HepG2 (cell line): ENCODE data around the gene PATL2. TPM values are rescaled to one million over a fixed set of nuclear protein-coding genes. Genes with fewer than 3 reads are reported as not detected.
"Not testable (repeated sequence)": the region's sequence is repeated elsewhere in the genome, so short reads cannot be mapped to it uniquely, and the experiment has no call there.

Source experiments
- ATAC-seq: fragments of 200-7000 bp; cut with Tn5 transposase; 3 replicates; pipeline ENCODE4 v1.9.1; 2020; ENCODE audit warnings: mild to moderate bottlenecking, moderate library complexity
- BruUV-seq: library from RNA; stranded (reverse); fragments of 400-500 nt; replicated peaks from 2 replicates; lab custom pipeline; 2021; lab: Mats Ljungman, UMichigan
- CTCF ChIA-PET: fragments of 300-600 bp; formaldehyde crosslinking; extraction: SDS; loops from one replicate; lab custom pipeline; 2021; ENCODE audit warnings: low total read pairs, inconsistent platforms, low intra/inter-chr PET ratio; lab: Yijun Ruan, JAX
- POLR2A ChIA-PET: fragments of 350-600 bp; sonication (Branson Sonifier 250); formaldehyde crosslinking; loops from one replicate; lab custom pipeline; 2020; ENCODE audit warnings: antibody characterized with exemption, inconsistent platforms; lab: Yijun Ruan, JAX
- DNase-seq: peaks from one replicate; pipeline ENCODE4 v3.0.0-alpha.2; 2015; ENCODE audit warnings: low spot score
- FAIRE-seq: peaks from 3 replicates; lab custom pipeline; 2011; peaks lifted over from hg19 to GRCh38; lab: Jason Lieb, UNC
- H2AFZ ChIP-seq: one replicate; pipeline ENCODE4 v1.6.1; 2011; ENCODE audit warnings: low read length, inconsistent platforms
- H3K27ac ChIP-seq: fragments of 300-600 bp; 3 replicates; pipeline ENCODE4 v1.8.0; 2011; ENCODE audit warnings: mixed run types, mild to moderate bottlenecking, mixed read lengths, low read length, inconsistent platforms; ENCODE audit not compliant: insufficient read depth; ENCODE audit errors: extremely low read length
- H3K27me3 ChIP-seq, 2 experiments: fragments of 200-600 bp in 1 of 2; 2 replicates in 1 of 2; 3 replicates in 1 of 2; pipeline versions ENCODE4 v1.6.0 to v1.8.0; 2011; ENCODE audit warnings: low read length in 2 of 2, mild to moderate bottlenecking in 2 of 2, moderate library complexity in 2 of 2, inconsistent platforms in 1 of 2; ENCODE audit not compliant: insufficient read depth in 2 of 2, control insufficient read depth in 1 of 2
- H3K36me3 ChIP-seq, 2 experiments: fragments of 200-600 bp in 1 of 2; replicated peaks in 1 of 2; 2 replicates in 1 of 2; 3 replicates in 1 of 2; pipeline versions ENCODE4 v1.5.1 to v1.8.0; 2011; ENCODE audit warnings: low read length in 2 of 2, inconsistent platforms in 1 of 2; ENCODE audit not compliant: insufficient read depth in 2 of 2, control insufficient read depth in 1 of 2
- H3K4me1 ChIP-seq: 2 replicates; pipeline ENCODE4 v1.5.1; 2012; ENCODE audit warnings: low read length, inconsistent platforms; ENCODE audit not compliant: insufficient read depth
- H3K4me2 ChIP-seq: 2 replicates; pipeline ENCODE4 v1.6.0; 2011; ENCODE audit warnings: low read depth, low read length, inconsistent platforms
- H3K4me3 ChIP-seq, 3 experiments: fragments of 200-600 bp in 1 of 3; sonication (generic), shearing (Covaris generic) in 1 of 3; replicated peaks in 1 of 3; 2 replicates each; pipeline ENCODE4 v1.5.1; 2011 to 2016; ENCODE audit warnings: low read length in 3 of 3, inconsistent platforms in 2 of 3, low read depth in 2 of 3, mild to moderate bottlenecking in 2 of 3, control low read depth in 1 of 3, mixed read lengths in 1 of 3; ENCODE audit not compliant: insufficient read depth in 1 of 3
- H3K79me2 ChIP-seq: one replicate; pipeline ENCODE4 v1.6.1; 2011; ENCODE audit warnings: low read length, inconsistent platforms; ENCODE audit not compliant: insufficient read depth
- H3K9ac ChIP-seq: 2 replicates; pipeline ENCODE4 v1.6.0; 2011; ENCODE audit warnings: mild to moderate bottlenecking, low read depth, low read length, inconsistent platforms; ENCODE audit not compliant: insufficient read depth
- H3K9me3 ChIP-seq: 2 replicates; pipeline ENCODE4 v1.5.1; 2012; ENCODE audit warnings: mild to moderate bottlenecking, low read length
- H4K20me1 ChIP-seq: 2 replicates; pipeline ENCODE4 v1.6.0; 2011; ENCODE audit warnings: inconsistent platforms, mild to moderate bottlenecking, low read length, moderate library complexity; ENCODE audit not compliant: insufficient read depth
- AGO1 ChIP-seq: fragments of 200-400 bp; formaldehyde crosslinking; IDR thresholded peaks from 2 replicates; pipeline ENCODE4 v1.6.1; 2017; ENCODE audit warnings: mild to moderate bottlenecking, low read depth, low read length, moderate library complexity; ENCODE audit not compliant: poor library complexity, severe bottlenecking
- GABPB1 ChIP-seq: IDR thresholded peaks from 2 replicates; pipeline ENCODE4 v1.6.1; 2016; ENCODE audit warnings: mild to moderate bottlenecking, missing genetic modification reagents, moderate library complexity, missing compliant biosample characterization
- HOMEZ ChIP-seq: IDR thresholded peaks from 2 replicates; pipeline ENCODE4 v1.6.1; 2016; ENCODE audit warnings: low read depth
- PHF20 ChIP-seq: sonication (generic); formaldehyde crosslinking; IDR thresholded peaks from 2 replicates; pipeline ENCODE4 v1.5.0; 2020; ENCODE audit warnings: mild to moderate bottlenecking, missing genetic modification reagents
- SP4 ChIP-seq: sonication (generic); formaldehyde crosslinking; IDR thresholded peaks from 2 replicates; pipeline ENCODE4 v1.8.1; 2023; ENCODE audit warnings: mild to moderate bottlenecking, missing genetic modification reagents
- ZFP36L1 ChIP-seq: sonication (generic); formaldehyde crosslinking; IDR thresholded peaks from 2 replicates; pipeline ENCODE4 v1.8.0; 2022; ENCODE audit warnings: mild to moderate bottlenecking, missing genetic modification reagents, moderate library complexity
- ZNF24 ChIP-seq: fragments of 450-650 bp; IDR thresholded peaks from 2 replicates; pipeline ENCODE4 v1.6.1; 2017; ENCODE audit warnings: antibody characterized with exemption, mild to moderate bottlenecking
- ZNF589 ChIP-seq: sonication (generic); formaldehyde crosslinking; conservative IDR thresholded peaks from 2 replicates; pipeline ENCODE4 v1.8.0; 2022; ENCODE audit warnings: mild to moderate bottlenecking, moderate library complexity, missing genetic modification reagents
- ZSCAN22 ChIP-seq: sonication (generic); formaldehyde crosslinking; IDR thresholded peaks from 2 replicates; pipeline ENCODE4 v1.4.0; 2020; ENCODE audit warnings: mild to moderate bottlenecking, missing genetic modification reagents
- WGBS: methylation state at CpG from one replicate; pipeline ENCODE4 v1.1.6; 2017; ENCODE audit warnings: low lambda C conversion rate; 5-methylcytosine and 5-hydroxymethylcytosine counted together
- in situ Hi-C: cut with HindIII; loops from 2 replicates; pipeline ENCODE4 v1.10.0; 2017; ENCODE audit warnings: low pct_unique_long_range_greater_than_20kb; ENCODE audit not compliant: extremely low pct_ligation_motif_present
- intact Hi-C: fragments of 100-400 bp; cut with micrococcal nuclease; formaldehyde crosslinking; loops from one replicate; pipeline ENCODE4 v1.10.0; 2022; ENCODE audit not compliant: unreplicated experiment
- polyA plus RNA-seq, 8 experiments: library from polyadenylated mRNA; depleted of rRNA in 3 of 8; stranded (reverse) in 7 of 8; unstranded in 1 of 8; fragments of >200 nt; fragmentation: Illumina TruSeq in 4 of 8; extraction: Trizol in 4 of 8; gene quantifications; 2 replicates each; pipeline versions ENCODE4 v1.2.1 to v1.2.3, GENCODE V29; 2011 to 2016; ENCODE audit warnings: low read depth in 4 of 8, missing spikeins in 1 of 8, mixed read lengths in 1 of 8; ENCODE audit not compliant: insufficient read depth in 1 of 8
- total RNA-seq, 5 experiments: library from RNA; depleted of rRNA; stranded (reverse); fragments of >200 nt; fragmentation: Illumina TruSeq; extraction: Trizol; gene quantifications; 2 replicates each; pipeline ENCODE4 v1.2.3, GENCODE V29; 2016; ENCODE audit warnings: low read depth in 1 of 5

PATL2 gene
- total and polyA plus RNA-seq, 2 of the 13 experiments (the other 11 are each of a cell fraction or from before 2014, with no cell fraction given), result 0.15 to 0.53 TPM

- in situ Hi-C loops, result no loop called here
- H3K36me3 ChIP-seq, result peaks cover 8 to 21% of the 10 kb centered on the region in 2 experiments
- WGBS, result 61% methylated on average over 4 of the region's 4 CpGs
- no peaks in the 10 kb centered on the region for H3K9me3 ChIP-seq
- POLR2A ChIA-PET, result interaction anchor here (3.4 kb wide), 1 partner anchor 9 kb away, joined by 17 read pairs; the partner anchor contains the start of genes B2M and PATL2
- no peak overlapping the region for H3K4me2 ChIP-seq
- FAIRE-seq, result no peak
- peak; percentile 33; the same call in 2 of the 3 replicates for ATAC-seq
- H3K4me3 ChIP-seq, result no peak overlapping the region
- no peak for DNase-seq
- H2AFZ ChIP-seq, result no peak overlapping the region
- no TSS peak for BruUV-seq
- H4K20me1 ChIP-seq, result no peaks in the 10 kb centered on the region
- no peaks in the 10 kb centered on the region for H3K27me3 ChIP-seq
- H3K9ac ChIP-seq, result no peak overlapping the region
- H3K4me1 ChIP-seq, result peaks cover 42% of the 10 kb centered on the region
- intact Hi-C loops, result no loop called here
- no peak overlapping the region for H3K27ac ChIP-seq
- TF ChIP-seq ZNF589 (CRISPR knock-in tag) (no peak), ZNF24 (no peak), ZFP36L1 (no peak), SP4 (CRISPR knock-in tag) (no peak), AGO1 (no peak), PHF20 (CRISPR knock-in tag) (no peak), ZSCAN22 (CRISPR knock-in tag) (no peak)
- H3K79me2 ChIP-seq, result no peaks in the 10 kb centered on the region
- CTCF ChIA-PET, result no interaction called here
Observed at GRCh38 chr15:44720460-44721176, 9.5 kb upstream of the PATL2 start.

- Histone ChIP-seq H3K4me1 (peaks cover 40% of the 10 kb centered on the region), H3K36me3 (peaks cover 8 to 27% of the 10 kb centered on the region in 2 experiments)
- DNase-seq, ATAC-seq, BruUV-seq, FAIRE-seq, H3K79me2 ChIP-seq, H3K9me3 ChIP-seq, intact Hi-C loops, H3K4me2 ChIP-seq, H3K27ac ChIP-seq, CTCF ChIA-PET, H3K27me3 ChIP-seq, H4K20me1 ChIP-seq, in situ Hi-C loops, H3K9ac ChIP-seq, H3K4me3 ChIP-seq, H2AFZ ChIP-seq: not testable (repeated sequence)
- POLR2A ChIA-PET, result interaction anchor here (1.7 to 3.4 kb wide), 2 partner anchors 8 to 9 kb away, joined by 10 to 17 read pairs; partner anchors contain the start of genes B2M and PATL2
- WGBS, result 87% methylated on average over 8 of the region's 8 CpGs
- TF ChIP-seq HOMEZ (CRISPR knock-in tag) (0 out of 2 replicates have a peak, but pooled peaks have one; percentile 4), GABPB1 (CRISPR knock-in tag) (0 out of 2 replicates have a peak, but pooled peaks have one; percentile 28)
Observed at GRCh38 chr15:44720000-44720435, 8.9 kb upstream of the PATL2 start.
